RPMI8226 (cell line): ENCODE results near the gene ABHD8.

Experiments
- DNase-seq: peaks from one replicate; pipeline ENCODE4 v3.0.0-alpha.2; 2015

ABHD8 gene

DNA sequence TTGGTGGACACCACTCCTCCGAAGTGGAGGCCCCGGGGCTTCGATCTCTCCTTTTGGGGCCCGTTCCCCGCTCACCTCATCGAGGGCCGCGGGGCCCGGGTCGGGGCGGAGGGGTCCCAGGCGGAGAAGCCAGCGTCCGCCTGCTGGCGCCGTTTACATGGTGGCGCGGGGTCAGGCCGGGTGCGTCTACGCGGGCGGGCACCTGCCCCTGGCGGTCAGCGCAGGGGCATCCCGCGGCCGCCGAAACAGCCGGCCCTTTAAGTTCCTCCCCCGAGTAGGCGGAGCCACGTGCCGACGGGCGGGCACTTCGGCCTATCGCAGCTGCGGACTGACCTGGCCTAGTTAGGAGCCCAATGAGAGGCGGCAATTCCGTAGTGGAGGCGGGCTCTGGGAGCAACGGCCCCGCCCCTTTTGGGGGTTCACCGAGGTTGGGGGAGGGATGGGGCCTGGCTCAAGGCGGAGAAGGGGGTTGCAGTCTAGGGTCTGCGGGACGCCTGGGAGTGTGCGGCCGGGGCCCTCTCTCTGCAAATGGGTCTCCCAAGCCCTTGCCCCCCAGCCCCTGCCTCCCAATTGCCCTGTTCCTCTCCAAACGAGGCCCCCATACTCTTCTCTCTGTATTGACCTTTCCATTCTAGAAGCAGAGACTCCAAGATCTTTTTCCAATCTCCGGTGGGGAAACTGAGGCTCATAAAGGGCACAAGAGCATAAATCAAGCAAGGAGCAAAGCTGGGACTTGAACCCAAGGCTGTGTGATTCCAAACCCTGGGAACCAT lies at the start of gene ABHD8:
Gene ABHD8 (minus strand): TSS at position 259 of the 773 bp plus-strand sequence. CDS start 1,809 bp downstream, outside the sequence.
- peak; percentile 97 for DNase-seq

DNA sequence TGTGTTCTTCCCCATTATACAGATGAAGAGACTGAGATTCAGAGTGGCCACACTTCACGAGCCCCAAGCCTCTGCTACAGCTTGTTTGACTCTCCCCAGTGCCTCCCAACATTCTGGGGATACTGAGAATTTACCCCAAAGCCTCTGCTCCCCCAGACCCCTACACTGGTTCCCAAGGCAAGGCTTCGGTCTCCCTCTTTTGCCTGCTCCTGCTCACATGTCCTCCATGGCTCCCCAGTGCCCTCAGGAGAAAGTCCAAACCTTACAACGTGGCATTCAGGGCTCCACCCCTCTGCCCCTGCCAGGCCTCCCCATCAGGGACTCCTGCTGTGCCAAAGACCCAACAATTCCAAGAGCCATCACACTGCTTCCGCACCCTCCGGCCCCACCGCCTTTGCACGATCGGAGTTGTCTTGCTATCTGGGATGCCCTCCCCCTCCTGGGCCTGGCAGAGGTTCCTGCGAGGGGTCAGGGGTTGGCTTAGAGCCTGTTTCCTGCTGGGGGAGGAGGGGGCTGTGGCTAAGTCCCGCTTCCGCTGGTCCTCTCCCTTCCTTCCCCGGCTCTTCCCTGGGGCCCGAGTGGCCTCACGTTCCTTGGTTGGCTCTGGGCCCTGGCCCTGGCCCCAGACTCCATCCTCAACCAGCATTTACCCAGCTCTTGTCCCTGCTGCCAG lies 49.5 kb upstream of the ABHD8 start:
- no peak for DNase-seq

DNA sequence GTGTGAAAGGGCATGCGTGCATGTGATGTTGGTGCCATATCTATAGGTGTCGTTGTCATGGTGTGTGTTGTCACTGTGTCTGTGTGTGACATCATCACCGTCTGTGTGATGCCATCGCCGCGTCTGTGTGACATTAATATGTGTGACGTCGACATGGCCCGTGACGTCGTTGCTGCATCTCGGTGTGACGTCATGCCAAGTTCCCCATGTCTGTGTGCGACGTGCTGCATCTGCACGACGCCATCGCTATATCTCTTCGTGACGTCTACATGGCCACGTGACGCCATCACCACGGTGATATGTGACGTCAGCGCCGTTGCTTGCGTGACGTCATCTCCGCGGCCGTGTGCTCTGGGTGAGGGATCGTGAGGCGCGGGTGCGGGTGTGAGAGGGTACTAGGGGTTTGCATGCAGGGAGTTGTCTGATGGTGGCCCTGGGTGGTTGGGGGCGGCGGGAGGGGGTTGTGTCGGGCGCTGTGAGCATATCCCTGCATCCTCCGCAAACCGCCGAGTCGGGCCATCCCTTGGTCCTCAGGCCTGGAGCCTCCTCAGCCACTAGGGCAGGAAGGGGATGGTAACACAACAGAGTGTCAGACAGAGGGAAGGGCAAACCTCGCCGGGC lies 48.7 kb upstream of the ABHD8 start:
- DNase-seq: no peak

DNA sequence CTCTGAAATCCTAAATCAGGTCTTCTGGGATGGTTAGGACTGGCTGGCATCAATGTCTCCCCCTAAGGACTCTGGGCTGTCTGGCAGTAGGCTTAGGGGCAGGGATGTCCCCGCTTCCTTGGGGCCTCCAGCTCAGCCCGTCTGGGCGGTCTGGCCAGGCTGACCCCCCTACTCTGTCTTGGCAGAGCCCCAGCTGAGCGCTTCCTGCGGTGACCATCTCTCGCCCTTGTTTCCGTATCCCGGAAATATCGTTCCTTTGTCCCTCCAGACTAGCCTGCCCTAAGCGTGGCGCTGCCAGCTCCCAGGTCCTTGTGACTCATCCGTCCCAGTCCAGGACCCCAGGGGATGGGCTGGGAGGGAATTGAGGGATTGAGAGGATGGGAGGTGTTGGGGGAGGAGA lies 45.5 kb upstream of the ABHD8 start:
- DNase-seq: no peak

DNA sequence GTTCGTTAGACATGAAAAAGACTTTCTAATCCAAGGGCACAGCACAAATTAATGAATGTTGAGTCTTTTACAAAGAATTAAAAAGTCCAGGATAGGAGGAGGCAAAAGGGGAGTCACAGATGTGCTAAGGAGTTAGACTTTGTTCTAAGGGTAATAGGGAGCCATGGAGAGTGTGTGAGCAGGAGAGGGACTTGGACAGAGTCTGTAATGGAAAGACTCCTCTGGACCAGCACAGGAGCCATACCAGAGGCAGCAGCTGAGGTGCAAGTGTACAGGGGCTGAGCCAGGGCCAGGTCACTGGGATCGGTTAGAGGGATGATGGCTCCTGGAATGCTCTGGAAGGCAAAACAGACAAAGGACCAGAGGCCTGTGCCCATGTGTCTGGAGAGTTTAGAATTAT lies 44.7 kb upstream of the ABHD8 start:
- no peak for DNase-seq

- DNase-seq: no peak
Measured at GRCh38 chr19:17347361-17347760, 44.1 kb upstream of the ABHD8 start.

DNA sequence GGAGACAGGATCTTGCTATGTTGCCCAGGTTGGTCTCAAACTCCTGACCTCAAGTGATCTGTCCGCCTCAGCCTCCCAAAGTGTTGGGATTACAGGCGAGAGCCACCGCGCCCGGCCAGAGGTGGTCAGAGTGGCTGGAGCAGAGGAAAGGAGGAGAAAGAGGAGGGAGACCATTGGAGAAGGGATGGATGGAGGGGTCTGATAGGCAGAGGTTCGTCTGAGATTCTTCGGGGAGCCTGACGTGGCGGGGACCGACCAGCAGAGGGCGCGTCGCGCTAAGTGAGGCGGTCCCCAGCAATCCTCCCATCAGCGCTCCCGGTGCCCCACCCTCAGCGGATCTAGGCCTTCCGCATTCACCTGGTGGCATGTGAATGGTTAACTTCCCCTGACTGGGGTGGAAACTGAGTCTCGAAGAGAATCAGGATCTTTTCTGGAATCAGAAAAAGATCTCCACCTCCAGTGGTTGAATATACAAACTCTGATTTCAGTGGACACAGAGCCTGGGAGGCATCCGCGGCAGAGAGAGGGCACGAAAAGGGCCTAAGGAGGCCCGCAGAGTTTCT lies 43.0 kb upstream of the ABHD8 start:
- peak; percentile 75 for DNase-seq

DNA sequence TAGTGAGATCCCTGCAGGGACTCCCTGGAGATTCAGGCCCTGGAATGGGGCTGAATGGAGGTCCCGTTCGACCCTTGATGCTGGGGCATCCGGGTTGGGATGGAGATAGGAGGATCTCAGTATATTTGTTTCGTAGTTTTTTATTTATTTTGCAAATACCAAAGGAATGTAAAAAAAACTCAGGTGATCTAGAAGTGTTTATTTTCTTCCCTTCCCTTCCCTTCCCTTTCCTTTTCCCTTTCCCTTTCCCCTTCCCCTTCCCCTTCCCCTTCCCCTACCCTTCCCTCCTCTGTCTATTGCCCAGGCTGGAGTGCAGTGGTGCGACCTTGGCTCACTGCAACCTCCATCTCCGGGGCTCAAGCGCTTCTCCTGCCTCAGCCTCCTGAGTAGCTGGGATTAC lies 38.6 kb upstream of the ABHD8 start:
- DNase-seq: no peak

DNA sequence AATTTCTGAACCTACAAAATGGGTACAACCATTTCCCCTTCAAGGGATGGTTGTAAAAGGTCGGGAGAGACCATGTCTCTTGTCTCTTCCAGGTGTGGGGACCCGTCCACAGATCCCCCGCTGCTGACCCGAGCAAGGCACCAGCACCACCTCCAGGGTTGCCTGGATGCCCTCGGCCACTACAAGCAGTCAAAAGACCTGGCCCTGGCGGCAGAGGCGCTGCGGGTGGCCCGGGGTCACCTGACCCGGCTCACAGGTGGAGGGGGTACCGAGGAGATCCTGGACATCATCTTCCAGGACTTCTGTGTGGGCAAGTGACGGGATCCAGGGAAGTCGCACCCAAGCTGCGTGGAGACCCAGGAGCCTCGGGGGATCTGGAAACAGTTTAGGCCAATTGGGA lies 38.2 kb upstream of the ABHD8 start:
- DNase-seq: no peak

GRCh38 chr19:17340871-17341357 lies 37.7 kb upstream of the ABHD8 start:
- DNase-seq: no peak

- DNase-seq: no peak
Measured at GRCh38 chr19:17340302-17340870, 37.2 kb upstream of the ABHD8 start.

- DNase-seq: no peak
Measured at GRCh38 chr19:17339088-17339741, 36.0 kb upstream of the ABHD8 start.

DNA sequence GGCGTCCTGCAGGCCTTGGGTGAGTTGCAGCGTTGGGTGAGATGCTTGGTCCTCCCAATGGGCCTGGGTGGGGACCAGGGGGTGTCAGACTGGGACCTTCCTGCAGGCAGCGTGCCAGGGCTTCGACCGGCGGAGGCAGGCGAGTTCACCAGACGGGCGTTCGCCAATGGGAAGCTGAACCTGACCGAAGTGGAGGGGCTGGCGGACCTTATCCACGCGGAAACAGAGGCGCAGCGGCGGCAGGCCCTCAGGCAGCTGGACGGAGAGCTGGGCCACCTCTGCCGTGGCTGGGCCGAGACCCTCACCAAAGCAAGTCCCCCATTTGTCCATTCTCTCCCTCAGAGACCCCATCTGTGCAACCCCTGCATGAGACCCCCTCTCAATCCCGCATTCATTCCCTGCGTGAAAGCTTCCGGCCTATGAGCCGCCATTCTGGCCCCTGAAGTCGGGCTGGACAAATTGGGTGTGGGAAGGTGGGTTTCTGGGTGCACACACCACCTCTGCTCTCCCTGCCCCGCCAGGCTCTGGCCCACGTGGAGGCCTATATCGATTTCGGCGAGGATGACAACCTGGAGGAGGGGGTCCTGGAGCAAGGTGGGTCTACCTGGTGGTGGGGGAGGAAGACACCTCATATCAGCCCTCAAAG lies 35.3 kb upstream of the ABHD8 start:
- DNase-seq: no peak

DNA sequence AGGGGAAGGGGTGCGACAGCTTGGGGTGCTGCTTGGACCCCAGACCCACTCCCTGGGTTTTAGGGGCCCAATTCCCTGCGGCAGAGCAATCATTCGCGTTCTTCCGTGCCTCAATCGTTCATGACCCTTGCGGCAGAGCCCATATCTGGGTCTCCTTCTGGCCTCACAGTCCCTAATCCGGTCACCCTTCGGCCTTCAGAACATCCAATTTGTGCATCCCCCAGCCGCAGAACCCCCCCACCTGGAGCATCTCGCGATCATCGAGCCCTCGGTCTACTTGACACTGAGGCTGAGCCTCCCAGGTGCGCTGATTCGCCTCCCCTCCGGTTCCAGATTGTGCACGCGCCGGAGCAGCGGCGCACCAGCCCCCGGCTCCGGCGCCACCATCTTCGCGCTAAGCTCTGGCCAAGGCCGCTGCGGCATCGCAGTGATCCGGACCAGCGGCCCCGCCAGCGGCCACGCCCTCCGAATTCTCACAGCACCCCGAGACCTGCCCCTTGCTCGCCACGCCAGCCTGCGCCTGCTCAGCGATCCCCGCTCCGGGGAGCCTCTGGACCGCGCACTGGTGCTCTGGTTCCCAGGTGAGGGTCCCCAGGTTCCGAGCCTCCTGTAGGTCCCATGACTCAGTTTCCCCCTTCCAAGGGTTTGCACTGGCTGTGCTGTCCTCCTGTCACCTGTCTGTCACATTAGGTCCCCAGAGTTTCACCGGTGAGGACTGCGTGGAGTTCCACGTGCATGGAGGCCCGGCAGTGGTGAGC lies 34.6 kb upstream of the ABHD8 start:
- DNase-seq: peak; percentile 60

- peak; percentile 99 for DNase-seq
Measured at GRCh38 chr19:17336872-17337674, 33.8 kb upstream of the ABHD8 start, which contains the start of gene GTPBP3. TSS of gene GTPBP3 (plus strand) at chr19:17337553. CDS start at chr19:17337612, 59 bp downstream.

- no peak for DNase-seq
Measured at GRCh38 chr19:17335575-17335974, 32.4 kb upstream of the ABHD8 start.

GRCh38 chr19:17334414-17335409 lies 31.5 kb upstream of the ABHD8 start, which contains the start of gene ANO8:
TSS of gene ANO8 (minus strand) at chr19:17334855. CDS start at chr19:17334670, 185 bp downstream.
- peak; percentile 99 for DNase-seq

DNA sequence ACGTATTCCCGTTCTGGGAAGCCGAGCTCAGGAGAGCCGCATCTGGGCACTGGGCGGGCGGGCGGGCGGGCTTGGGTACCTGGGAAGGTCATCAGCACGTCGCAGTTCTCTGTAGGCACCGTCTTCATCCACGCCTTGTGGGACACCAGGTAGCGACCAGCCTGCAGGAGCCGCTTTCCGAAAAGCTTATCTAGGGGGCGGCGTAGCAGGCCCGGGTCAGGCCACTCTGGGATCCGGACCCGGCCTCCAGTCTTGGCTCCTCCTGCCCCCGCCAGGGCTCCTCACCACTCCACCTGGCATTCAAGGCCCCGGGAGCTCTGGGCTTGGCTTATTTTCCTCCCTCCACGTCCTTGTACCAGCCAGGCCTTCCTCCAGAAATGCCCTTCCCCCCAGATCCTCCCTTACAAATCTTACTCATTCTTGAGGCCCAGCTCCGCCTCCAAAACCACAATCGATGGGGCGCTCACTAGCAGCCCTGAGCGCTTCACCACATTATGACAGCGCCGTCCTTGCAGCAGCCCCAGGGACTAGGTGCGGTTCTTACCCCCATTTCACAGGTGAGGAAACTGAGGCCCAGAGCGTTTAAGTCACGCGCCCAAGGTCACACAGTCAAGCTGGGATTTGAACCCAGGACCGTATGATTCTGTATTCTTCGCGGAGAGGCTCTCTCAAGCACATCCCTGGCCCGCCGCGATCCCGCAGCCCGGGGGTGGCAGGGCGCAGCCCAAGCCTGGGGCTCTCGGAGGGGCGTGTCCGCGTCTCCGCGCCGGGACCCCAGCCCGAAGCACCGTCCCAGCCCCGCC lies 30.6 kb upstream of the ABHD8 start:
- peak; percentile 81 for DNase-seq
